ENCODE results near the gene MPST.
A peak's percentile ranks its signal among the peaks of the same experiment; 100 is the strongest.
"Not testable (repeated sequence)": the region's sequence is repeated elsewhere in the genome, so short reads cannot be mapped to it uniquely, and the experiment has no call there.

Gene MPST

DNA sequence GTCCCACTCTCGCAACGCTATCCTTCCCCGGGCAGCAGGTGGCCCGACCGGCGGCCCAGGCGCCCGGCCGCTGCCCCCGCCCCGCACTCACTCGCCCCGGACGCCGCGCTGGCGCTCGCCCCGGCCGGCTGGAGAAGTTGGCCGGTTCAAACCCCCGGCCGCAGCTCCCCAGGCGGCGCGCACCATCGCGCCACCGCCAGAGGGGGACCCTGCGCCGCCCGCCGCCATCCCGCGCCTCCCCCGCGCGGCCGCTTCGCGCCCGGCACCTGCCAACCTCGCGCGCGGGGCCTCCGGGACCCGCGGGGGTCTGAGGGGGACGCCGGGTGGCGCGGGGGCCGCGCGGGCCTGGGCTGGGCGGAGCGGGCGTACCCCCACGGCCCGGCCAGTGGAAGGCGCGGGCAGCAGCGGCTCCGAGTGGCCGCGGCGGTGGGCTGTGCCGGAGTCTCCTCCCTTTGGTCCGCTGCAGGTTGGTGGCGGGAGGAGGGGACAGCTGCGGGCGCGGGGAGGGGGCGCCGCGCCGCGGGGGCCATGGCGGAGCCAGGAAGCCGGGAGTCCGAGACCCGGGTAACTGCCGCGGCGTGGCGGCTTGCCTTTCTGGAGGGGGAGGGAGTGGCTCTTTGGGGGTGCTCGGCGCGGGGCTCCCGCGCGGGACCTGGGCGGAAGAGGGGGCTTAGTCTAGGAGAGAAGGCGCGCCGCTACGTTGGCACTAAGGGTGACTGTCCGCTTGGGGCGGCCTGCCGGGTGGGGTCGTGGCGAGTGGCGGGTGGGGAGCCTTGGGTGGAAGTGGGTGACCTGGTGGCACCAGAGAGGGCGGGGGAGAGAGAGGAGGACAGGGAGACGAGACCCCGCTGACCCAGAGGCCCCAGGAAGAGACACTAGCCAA is at the start of gene MPST, which contains the start of gene TST:
MPST (plus strand) TSS at position 434 of the 883 bp plus-strand sequence; CDS start at position 529, 95 bp downstream.
TST (minus strand) TSS at position 139 of the 883 bp plus-strand sequence. CDS start 715 bp downstream, outside the sequence.
- DNase-seq: peak; percentile 60

DNA sequence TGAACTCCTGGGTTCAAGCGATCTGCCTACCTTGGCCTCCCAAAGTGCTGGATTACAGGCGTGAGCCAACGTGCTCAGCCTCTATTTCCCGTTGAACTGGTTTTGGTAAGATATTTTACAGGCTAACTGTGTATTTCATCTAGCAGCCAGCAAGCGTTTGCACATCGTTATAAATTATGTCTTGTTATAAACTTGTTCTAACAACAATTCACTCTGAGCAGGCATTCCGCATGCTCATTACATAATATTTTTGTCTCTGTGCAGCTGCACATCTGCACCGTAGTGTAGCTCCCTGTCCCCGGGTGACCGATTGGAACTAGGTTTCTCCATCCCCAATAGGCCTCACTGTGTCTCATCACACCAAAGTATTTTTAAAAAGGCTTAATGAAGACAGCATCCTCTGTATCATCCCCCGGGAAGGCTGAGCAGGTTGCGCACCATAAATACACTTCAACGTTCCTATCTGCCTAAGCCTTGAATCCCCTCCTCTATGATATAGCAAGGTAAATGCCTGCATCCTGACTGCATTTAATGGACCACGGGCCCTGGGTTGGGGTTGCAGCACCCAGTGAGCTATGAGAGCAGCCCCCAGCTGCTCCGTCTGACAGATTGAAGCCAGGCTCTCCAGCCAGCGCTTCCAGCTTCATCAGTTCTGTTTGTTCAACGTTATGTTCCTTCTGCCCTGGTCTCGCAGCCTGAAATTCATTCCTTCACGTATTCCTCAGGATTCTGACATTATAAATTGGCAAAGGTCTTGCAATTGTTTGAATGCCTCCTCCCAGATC is 48.0 kb upstream of the MPST start:
- no peak for DNase-seq

DNA sequence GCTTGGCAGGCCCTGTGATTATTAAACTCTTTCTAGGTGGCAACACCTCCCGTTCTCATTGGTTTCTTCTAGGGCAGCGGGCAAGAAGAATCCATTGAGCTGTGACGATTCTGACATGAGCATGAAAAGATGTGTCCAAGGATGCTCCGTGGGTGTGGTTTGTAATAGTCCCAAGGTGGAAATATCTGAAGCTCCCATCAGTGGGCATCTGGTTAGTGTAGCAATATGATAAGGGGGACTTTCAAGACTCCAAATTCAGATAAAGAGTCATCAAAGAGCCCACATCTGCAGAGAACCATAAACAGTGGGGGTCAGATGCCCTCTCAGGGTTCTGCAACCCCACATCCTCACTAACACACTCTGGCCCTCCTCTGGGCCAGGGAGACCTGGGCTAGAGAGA is 42.9 kb upstream of the MPST start:
- no peak for DNase-seq

DNA sequence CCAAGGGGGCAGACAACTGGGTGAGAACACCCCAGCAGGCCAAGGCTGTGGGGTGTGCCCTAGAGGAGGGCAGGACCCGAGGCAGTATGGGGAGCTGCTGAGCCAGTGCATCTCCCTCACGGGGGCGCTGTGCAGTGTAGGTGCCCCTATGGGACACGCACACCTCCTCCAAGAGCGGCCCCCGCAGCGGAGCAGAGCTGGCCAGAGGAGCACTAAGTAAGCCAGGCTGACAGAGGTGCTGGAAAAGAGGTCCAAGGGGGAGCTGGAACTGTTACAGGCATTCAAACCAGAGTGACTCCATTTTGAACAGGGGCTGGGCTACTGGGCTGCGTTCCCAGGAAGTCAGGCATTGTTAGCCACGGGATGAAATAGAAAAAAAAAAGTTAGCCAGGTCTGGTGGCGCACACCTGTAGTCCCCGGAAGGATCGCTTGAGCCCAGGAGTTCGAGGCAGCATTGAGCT is 42.1 kb upstream of the MPST start:
- peak; percentile 82 for DNase-seq

DNA sequence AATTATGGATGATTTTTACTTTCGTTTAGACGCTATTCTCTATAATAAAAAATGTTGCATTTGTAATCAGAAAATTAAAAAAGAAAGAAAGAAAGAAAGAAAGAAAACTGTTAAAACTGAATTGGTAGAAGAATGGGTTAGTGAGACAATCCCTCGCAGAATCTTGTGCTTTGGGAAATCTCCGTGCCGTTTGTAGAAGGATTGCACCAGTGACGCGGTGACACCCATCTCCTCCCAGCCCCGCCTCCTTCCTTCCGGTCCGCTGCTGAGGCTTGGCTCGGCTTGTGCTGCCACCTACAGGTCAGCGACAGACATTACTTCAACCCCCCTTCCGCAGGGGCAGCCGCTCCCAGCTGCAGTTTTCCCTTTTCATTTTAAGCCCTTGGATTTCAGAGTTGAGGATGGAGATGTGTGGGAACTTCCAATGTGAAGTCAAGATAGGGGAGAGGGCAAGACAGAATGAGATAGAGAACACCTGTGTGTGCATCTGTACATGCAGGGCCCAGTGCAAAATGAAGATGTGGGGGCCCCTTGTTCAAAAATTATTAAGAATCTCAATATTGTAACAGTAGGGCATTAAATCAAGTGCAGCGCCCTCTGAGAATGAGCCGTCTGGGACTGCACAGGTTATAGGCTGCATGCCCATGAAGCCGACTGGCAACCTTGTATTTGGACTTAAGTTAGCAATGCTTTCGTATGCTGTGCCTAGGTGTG is 41.4 kb upstream of the MPST start:
- DNase-seq: peak; percentile 87

DNA sequence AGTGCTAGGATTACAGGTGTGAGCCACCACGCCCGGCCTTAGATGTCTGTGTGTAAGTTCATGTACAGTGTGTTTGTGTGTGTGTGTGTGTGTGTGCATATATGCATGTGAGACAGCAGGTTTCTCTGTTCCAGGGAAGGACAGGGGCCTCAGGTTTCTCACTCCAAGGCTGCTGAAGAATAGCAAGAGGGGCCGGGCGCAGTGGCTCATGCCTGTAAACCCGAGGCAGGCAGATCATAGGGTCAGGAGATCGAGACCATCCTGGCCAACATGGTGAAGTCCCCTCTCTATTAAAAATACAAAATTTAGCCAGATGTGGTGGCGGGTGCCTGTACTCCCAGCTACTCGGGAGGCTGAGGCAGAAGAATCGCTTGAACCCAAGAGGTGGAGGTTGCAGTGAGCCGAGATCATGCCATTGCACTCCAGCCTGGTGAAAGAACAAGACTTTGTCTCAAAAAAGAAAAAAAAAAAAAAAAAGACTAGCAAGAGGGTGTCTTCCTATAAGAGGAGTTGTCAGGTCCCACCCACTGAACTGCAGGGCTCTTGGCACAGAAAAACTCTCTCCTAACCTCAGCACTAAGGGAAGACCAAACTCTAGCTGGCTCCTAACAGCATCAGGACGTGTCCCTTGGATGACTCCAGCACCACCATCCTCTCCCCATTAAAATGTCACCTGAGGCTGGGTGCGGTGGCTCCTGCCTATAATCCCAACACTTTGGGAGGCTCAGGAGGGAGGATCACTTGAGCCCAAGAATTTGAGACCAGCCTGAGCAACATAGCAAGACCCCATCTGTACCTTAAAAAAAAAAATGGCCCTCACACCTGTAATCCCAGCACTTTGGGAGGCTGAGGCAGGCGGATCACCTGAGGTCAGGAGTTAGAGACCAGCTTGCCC is 40.3 kb upstream of the MPST start:
- DNase-seq: no peak

DNA sequence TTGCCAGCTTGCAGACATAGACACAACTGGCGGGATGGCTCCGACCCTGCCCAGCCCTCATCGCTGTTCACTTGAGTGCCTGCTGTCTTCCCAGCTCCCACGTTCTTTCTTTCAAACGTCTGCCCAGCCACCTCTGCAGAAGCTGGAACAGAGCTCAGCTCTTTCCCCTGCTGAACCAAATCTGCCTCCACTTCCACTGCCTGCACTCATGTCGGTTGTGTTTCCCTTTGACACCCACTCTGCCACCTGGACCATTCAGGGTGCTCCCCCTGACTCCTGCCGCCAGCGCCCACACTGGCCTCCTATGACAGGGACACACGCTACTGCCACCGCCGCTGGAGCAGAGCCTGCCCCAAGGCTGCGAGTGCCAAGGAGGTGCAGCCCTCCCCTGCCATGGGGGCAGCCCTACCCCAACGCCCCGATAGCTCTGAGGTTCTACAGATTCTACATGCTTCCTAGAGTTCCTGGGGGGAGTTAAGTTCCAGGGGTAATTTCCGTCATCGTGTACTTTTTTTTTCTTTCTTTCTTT is 38.2 kb upstream of the MPST start:
- DNase-seq: no peak

DNA sequence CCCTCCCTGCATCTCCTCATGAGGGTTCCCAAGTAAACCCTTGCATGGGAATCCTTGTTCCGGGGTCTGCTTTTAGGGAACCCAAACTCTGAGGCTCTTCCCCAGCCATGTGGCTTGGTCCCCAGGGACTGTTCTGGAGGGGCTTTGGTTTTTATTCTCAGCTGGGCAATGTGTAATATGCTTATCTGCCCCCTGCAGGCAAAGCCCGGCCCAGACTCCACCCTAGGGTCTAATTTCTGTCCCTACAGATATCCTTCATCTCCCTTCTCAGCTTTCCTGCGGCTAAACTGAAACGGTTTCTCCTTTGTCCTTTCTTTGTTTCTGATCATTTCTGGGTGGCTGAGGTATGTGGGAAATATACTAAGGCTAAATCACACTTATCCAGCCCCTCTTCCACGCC is 37.4 kb upstream of the MPST start:
- DNase-seq: no peak

DNA sequence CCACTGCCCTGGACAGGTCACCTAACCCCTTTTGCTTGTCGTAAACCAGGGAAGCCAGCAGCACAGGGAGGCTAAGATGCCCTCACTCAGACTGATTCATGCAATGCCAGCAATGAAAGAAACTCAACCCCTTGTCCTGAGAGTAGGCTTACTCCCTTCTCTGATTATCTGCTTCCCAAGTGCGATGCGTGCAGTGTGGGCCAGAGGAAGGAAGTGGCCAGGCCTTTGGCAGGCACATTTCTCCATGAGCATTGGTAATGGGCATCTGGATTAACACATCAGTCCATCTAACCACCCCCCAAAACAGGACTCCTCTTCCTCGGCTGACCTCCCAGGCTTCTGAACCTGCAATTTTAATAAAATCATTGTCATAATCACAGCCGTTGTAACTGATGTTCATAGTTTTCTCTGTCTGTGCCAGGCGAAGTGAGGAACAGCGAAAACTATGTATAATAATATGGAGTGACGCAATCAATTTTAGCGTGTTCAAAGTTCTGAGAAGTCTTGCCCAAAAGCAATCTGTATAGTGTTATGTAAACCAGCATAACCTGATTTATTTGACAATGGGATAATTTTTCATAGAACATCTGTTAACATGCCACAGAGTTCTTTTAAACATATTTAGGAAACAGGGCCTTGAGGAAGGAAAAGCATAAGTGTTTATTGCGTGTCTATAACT is 34.2 kb upstream of the MPST start:
- no peak for DNase-seq

DNA sequence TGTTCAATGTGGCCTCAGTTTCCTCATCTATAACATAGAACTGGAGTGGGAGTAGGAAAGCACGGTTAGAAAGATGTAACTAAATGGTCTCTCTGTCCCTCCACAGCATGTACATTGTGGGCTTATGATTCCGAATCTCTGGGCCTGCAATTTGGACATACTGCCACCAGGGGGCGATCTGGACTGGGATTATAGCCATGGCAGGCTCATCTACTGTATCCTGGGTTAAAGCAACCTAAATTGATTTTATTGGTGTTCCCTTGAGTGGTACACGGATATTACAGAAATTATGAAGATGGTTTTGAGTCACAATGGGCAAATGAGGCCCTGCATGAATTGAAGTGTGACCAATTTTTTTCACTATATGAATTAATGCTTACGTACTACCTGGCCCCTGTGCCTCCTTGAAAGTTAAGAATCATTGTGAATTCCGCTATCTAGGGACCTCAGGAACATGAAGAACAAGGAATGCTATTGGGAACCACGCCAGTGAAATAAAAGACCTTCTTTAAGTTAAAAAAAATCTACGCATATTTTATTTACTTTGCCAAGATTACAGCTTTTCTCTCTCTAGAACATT is 33.2 kb upstream of the MPST start:
- peak; percentile 41 for DNase-seq

DNA sequence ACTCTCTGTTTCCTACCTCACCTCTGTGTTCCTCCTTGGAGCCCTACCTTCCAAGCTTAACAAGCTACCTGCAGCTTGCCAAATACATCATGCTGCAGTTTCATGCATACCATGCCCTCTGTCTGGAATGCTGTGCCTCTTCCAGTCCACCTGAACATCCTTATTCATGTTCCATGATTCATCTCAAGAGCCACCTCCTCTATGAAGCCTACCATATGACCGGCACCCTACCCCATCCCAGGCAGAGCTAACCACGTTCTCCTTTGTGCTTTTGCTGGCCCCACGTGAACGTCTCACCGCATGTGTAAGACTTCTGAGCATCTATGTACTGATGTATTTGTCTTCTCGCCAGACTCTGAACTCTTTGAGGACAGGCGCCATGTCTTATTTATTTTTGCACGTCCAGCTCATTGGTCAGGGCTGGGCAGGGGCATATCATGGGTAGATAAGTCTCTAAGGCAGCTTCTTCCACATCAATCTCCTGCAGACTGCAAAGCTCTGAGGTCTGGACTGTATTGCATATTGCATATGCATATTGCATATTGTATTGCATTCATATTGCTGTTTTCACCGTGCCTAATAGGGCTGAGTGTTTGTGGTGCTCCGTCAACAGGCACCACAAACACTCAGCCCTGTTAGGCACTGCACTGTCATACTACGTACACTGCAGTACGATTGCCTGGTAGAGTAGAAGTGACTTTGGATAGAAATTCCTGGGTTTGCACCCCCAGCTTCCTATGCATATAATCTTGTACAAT is 31.3 kb upstream of the MPST start:
- no peak for DNase-seq

DNA sequence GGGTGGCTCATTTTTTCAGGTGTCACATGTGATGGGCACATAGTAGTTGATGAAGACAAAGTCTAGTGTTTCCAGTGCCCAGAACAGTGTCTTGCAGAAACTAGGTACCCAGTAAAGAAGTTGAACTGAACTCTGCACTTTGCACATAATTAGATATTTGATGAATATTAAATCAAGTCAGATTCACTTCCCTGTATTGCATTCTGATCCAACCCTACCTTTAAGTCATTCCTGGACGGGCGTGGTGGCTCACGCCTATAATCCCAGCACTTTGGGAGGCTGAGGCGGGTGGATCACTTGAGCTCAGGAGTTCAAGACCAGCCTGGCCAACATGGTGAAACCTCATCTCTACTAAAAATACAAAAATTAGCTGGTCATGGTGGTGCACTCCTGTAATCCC is 30.5 kb upstream of the MPST start:
- not testable (repeated sequence) for DNase-seq

DNA sequence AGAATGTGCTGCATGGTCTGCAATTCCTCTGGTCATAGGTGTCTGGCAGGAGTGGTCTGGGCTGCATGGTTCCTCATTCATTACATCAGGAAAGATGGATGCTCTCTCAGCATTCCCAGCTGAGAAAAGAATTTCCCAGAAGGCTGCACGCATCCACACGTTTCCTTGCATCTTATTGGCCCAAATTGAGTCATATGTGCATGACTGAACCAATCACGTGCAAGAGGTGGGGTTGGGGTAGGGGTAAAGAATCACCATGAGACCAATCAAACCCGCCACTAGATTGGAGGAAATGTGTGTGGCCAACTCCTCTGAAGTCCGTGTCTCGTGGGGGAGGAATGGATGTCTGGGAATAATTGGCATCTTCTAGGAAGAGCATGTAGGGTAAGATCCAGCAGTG is 29.1 kb upstream of the MPST start:
- no peak for DNase-seq

DNA sequence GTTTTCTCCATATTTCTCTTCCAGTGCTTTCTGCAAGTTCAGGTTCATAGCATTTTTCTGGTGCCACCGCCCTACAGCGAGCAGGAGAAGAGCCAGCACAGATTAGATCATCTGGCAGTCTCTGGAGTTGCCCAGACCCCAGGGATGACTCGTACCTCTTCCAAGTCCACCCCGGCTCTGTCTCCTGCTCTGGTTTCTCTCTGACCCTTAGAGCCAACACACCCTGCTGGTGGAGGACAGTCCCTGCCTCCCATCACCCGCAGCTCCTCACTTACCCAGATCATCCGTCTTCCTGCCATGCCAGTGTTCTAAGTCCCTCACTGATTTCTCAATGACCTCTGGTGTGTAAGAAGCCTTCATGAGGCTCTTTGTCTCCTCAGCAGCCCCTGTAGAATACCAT is 28.3 kb upstream of the MPST start:
- DNase-seq: no peak

DNA sequence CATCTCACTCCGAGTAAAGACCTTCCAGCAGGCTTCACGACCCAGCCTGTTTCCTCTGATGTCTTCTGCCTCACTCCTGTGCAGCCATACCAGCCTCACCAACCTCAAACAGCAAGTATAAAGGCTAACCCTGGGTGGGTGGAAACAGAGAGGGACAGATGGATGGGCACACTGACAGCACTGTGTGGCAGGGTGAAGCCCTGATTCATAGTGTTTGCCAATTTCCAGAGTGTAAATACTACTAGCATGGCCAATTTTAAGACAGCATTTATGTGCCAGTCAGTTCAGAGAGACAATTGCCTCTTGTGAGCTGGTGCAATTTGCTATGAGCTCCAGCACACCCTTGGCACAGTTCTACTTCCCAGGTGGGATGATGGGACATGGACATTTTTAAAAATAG is 21.8 kb upstream of the MPST start:
- no peak for DNase-seq

DNA sequence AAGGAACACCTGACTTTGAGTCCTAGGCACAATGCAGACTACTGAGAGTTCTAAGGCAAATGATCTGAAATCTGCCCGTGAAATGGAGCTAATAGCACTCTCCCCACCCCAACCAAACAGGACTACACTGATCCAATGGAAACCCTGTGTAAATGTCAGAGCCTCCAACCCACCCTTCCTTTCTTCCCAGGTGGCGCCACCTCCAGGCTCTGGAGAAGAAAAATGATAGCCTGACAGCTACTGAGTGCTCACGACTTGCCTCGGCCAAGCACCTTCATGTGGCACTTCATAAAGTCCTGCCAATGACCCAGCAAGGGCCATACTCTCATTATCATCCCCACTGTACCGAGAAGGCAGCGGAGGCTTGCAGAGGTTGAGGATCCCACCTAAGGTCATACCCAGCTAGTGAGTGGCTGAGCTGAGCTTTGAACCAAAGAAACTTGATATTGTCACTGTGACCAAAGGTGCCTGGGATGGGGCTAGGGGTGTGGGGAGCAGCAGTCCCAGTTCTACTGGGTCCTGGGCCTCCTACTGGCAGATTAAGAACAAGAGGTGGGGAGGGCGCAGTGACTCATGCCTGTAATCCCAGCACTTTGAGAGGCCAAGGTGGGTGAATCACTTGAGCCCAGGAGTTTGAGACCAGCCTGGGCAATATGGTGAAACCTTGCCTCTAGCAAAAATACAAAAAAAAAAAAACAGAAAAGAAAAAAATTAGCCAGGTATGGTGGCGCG is 20.8 kb upstream of the MPST start:
- no peak for DNase-seq

DNA sequence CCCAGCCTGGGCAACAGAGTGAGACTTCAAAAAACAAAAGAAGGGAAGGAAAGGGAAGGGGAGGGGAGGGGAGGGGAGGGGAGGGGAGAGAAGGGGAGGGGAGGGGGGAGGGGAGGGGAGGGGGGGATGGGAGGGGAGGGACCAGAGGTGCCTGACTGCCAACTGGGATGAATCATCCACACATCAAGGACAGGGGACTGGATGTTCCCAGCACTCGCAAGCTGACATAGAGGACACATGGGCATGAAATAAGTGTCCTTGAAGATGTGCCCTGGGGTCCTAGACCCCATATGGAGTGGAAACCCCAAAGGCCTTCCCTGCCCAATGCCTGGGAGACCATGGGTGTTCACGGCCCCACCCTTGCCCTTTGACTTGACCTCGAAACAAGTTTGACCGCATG is 20.1 kb upstream of the MPST start:
- DNase-seq: no peak

DNA sequence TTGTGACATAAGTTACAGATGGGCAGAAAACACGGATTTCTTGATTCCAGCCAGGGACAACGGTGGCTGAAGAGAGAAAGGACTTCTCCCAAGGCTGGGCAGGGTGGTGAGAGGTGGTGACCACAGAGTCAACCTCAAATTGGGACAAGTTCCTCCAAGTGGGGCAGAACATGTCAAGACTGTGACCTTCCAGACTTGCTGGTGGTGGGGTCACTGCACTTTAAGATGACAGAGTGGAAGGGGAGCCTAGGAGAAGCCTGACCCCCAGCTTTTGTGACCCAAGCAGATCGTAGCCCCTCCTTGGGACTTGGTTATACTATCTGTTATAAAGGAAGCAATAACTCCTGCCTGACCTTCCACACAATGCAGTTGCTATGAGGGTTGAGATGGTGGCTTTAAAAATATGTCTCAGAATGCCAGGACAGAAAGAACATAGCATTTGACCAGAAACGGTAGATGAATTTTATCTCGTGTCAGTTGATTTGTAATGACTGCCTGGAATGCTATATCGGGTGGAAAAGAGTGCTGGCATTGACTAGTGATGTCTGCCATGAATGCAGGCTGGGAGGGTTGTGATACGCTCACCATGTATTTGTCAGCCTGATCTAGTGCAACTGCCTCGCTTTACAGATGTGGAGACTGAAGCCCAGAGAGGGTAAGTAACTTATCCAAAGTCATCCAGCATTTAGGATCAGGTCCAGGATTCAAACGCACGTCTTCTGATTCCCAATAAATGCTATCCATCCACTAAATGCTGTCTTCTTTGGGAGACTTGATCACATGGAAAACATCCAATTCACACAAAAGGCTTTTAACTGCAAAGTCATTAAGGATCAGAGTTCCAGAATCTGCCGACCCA is 18.6 kb upstream of the MPST start:
- no peak for DNase-seq
